ENCODE results near the gene RMI2.
A peak's percentile ranks its signal among the peaks of the same experiment; 100 is the strongest.

RMI2 gene

GRCh38 chr16:11327277-11328171, 17.7 kb upstream of the RMI2 start:
- DNase-seq (ENCODE audit: low read depth, low spot score) = no peak

GRCh38 chr16:11328172-11329070, 16.8 kb upstream of the RMI2 start:
- DNase-seq (ENCODE audit: low read depth, low spot score) = peak; percentile 53

- DNase-seq (ENCODE audit: low read depth, low spot score) = no peak
Measured at GRCh38 chr16:11329071-11329491, 16.2 kb upstream of the RMI2 start.

- no peak for DNase-seq (ENCODE audit: low read depth, low spot score)
Measured at GRCh38 chr16:11329891-11330290, 15.4 kb upstream of the RMI2 start.

- no peak for DNase-seq (ENCODE audit: low read depth, low spot score)
Measured at GRCh38 chr16:11330526-11331237, 14.6 kb upstream of the RMI2 start.

- no peak for DNase-seq (ENCODE audit: low read depth, low spot score)
Measured at GRCh38 chr16:11331967-11332366, 13.3 kb upstream of the RMI2 start.

GRCh38 chr16:11333010-11333409, 12.2 kb upstream of the RMI2 start:
- no peak for DNase-seq (ENCODE audit: low read depth, low spot score)

GRCh38 chr16:11333702-11334101, 11.6 kb upstream of the RMI2 start:
- no peak for DNase-seq (ENCODE audit: low read depth, low spot score)

GRCh38 chr16:11334831-11335404, 10.3 kb upstream of the RMI2 start:
- DNase-seq (ENCODE audit: low read depth, low spot score) = no peak

GRCh38 chr16:11339075-11339474, 6.2 kb upstream of the RMI2 start:
- no peak for DNase-seq (ENCODE audit: low read depth, low spot score)

GRCh38 chr16:11340710-11341109, 4.5 kb upstream of the RMI2 start:
- DNase-seq (ENCODE audit: low read depth, low spot score) = no peak

GRCh38 chr16:11341371-11341770, 3.9 kb upstream of the RMI2 start:
- no peak for DNase-seq (ENCODE audit: low read depth, low spot score)

GRCh38 chr16:11342021-11342855, 3.0 kb upstream of the RMI2 start:
- no peak for DNase-seq (ENCODE audit: low read depth, low spot score)

- DNase-seq (ENCODE audit: low read depth, low spot score) = no peak
Measured at GRCh38 chr16:11346700-11347319, 1.6 kb downstream of the RMI2 start.

GRCh38 chr16:11347831-11348230, 2.6 kb downstream of the RMI2 start:
- no peak for DNase-seq (ENCODE audit: low read depth, low spot score)

GRCh38 chr16:11348737-11349598, 3.7 kb downstream of the RMI2 start:
- DNase-seq (ENCODE audit: low read depth, low spot score) = no peak

- DNase-seq (ENCODE audit: low read depth, low spot score) = no peak
Measured at GRCh38 chr16:11349599-11350276, 4.5 kb downstream of the RMI2 start.

GRCh38 chr16:11350519-11350918, 5.3 kb downstream of the RMI2 start:
- DNase-seq (ENCODE audit: low read depth, low spot score) = no peak

- no peak for DNase-seq (ENCODE audit: low read depth, low spot score)
Measured at GRCh38 chr16:11350921-11351335, 5.7 kb downstream of the RMI2 start.

All from brain pericyte (primary cell).